Measurements from ENCODE around the gene RNF145. TPM values are rescaled to one million over a fixed set of nuclear protein-coding genes. Genes with fewer than 3 reads are reported as not detected.

Gene RNF145
- total and polyA plus RNA-seq, 10 of the 15 experiments (the other 5 are each of a cell fraction or from before 2014, with no cell fraction given) = 9.7 to 58.1 (median 38.2) TPM

DNA sequence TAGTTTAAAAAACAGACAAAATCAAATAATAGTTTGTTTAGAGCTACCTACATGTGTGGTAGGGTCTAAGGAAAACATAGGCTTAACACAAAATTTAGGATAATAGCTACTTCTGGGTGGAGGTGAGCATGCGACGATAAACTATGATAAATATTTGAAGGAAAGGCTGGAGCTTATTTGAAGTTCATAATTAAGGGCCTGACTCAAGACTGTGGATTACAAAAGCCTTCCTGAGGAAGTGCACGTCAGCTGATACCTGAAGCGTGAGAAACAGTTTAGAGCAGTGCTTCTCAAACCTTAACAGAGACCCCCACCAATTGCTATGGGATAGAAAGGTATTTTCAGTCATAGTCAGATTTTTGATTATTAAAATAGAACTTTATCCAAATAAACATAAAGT lies 33.3 kb upstream of the RNF145 start:
- H4K20me1 ChIP-seq (ENCODE audit: control insufficient read depth, insufficient read depth) = no peaks in the 10 kb centered on the region
- no peak overlapping the region for H3K9ac ChIP-seq (ENCODE audit: control insufficient read depth, insufficient read depth, low read length)
- no peak overlapping the region for H3K4me3 ChIP-seq
- TF ChIP-seq TARDBP (IDR thresholded peaks at IDR 0.05; ENCODE audit: borderline replicate concordance) = no peak
- TF ChIP-seq NBN (IDR thresholded peaks at IDR 0.05) = no peak
- TF ChIP-seq DPF2 (IDR thresholded peaks at IDR 0.05) = no peak
- H2AFZ ChIP-seq (ENCODE audit: control insufficient read depth, low read depth, low read length) = no peak overlapping the region
- FAIRE-seq = no peak
- ChIA-PET CTCF (interaction anchor here (0.7 to 1.1 kb wide), 2 partner anchors 14 to 86 kb away, joined by 3 read pairs; no protein-coding TSS in a partner anchor), SMC1A (ENCODE audit: uncharacterized antibody, unreplicated experiment) (interaction anchor here (0.8 to 1.5 kb wide), 2 partner anchors 10 to 16 kb away, joined by 4 to 6 read pairs; no protein-coding TSS in a partner anchor), RAD21 (ENCODE audit: unreplicated experiment) (interaction anchor here (0.8 kb wide), 1 partner anchor 29 kb away, joined by 3 read pairs; no protein-coding TSS in a partner anchor), POLR2A (no interaction called here)
- BruUV-seq (replicated peaks) = no TSS peak
- no peak for ATAC-seq
- no peaks in the 10 kb centered on the region for H3K4me1 ChIP-seq (ENCODE audit: control insufficient read depth, insufficient read depth, low read length)
- H3K36me3 ChIP-seq (ENCODE audit: control insufficient read depth in 2 of 2, insufficient read depth in 2 of 2, low read length in 1 of 2) = no peaks in the 10 kb centered on the region
- in situ Hi-C loops (cut with MboI) = no loop called here
- no peaks in the 10 kb centered on the region for H3K9me3 ChIP-seq (replicated peaks; ENCODE audit: control insufficient read depth, insufficient read depth, low read length)
- WGBS (ENCODE audit: insufficient coverage, insufficient replicate concordance, low lambda C conversion rate, missing lambda C conversion rate) = 64% methylated on average over 4 of the region's 4 CpGs
- no peak overlapping the region for H3K4me2 ChIP-seq (ENCODE audit: control insufficient read depth, insufficient read depth)
- no peak overlapping the region for H3K27ac ChIP-seq (ENCODE audit: control insufficient read depth, insufficient read depth)
- H3K79me2 ChIP-seq (ENCODE audit: control insufficient read depth, insufficient read depth, low read length) = no peaks in the 10 kb centered on the region
- intact Hi-C loops (cut with micrococcal nuclease; ENCODE audit: unreplicated experiment) = no loop called here
- H3K27me3 ChIP-seq (replicated peaks in 1 of 2; ENCODE audit: control insufficient read depth in 2 of 2, insufficient read depth in 2 of 2, low read length in 1 of 2) = no peaks in the 10 kb centered on the region
- DNase-seq (ENCODE audit: low read depth, low spot score) = no peak

DNA sequence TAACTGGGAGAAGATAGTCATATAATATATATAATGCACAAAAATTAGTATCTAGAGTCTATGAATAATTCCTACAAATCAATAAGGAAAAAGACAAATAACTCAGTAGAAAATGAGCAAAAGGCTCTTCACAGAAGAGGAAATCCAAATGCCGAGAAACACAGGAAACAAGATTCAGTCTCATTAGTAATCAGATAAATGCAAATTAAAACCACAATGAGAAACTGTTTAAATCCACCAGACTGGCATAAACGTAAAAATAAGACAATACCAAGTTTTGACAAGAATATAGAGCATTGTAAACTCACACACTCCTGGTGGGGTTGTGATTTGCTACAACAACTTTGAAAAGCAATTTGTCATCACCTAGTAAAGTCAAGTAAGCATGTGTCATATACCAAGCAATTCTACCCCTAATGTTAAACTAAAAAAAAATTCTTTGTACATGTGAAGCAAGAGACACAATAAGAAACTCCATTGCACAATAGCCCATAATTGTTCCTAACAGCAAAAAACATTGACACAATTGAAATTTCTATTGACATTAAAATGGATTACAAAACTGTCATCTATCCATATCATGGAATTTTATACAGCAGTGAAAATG lies 32.7 kb upstream of the RNF145 start:
- Histone ChIP-seq H3K27me3 (replicated peaks in 1 of 2; ENCODE audit: control insufficient read depth in 2 of 2, insufficient read depth in 2 of 2, low read length in 1 of 2) (no peaks in the 10 kb centered on the region), H3K36me3 (ENCODE audit: control insufficient read depth in 2 of 2, insufficient read depth in 2 of 2, low read length in 1 of 2) (no peaks in the 10 kb centered on the region), H2AFZ (ENCODE audit: control insufficient read depth, low read depth, low read length) (no peak overlapping the region), H3K27ac (ENCODE audit: control insufficient read depth, insufficient read depth) (no peak overlapping the region), H3K4me2 (ENCODE audit: control insufficient read depth, insufficient read depth) (no peak overlapping the region), H3K4me1 (ENCODE audit: control insufficient read depth, insufficient read depth, low read length) (no peaks in the 10 kb centered on the region), H4K20me1 (ENCODE audit: control insufficient read depth, insufficient read depth) (no peaks in the 10 kb centered on the region), H3K79me2 (ENCODE audit: control insufficient read depth, insufficient read depth, low read length) (no peaks in the 10 kb centered on the region), H3K4me3 (no peak overlapping the region), H3K9me3 (replicated peaks; ENCODE audit: control insufficient read depth, insufficient read depth, low read length) (no peaks in the 10 kb centered on the region), H3K9ac (ENCODE audit: control insufficient read depth, insufficient read depth, low read length) (no peak overlapping the region)
- DNase-seq (ENCODE audit: low read depth, low spot score) = no peak
- 0% methylated on average over 2 of the region's 2 CpGs for WGBS (ENCODE audit: insufficient coverage, insufficient replicate concordance, low lambda C conversion rate, missing lambda C conversion rate)
- intact Hi-C loops (cut with micrococcal nuclease; ENCODE audit: unreplicated experiment) (no loop called here), in situ Hi-C loops (cut with MboI) (no loop called here)
- FAIRE-seq = no peak
- TF ChIP-seq NR2C1 (IDR thresholded peaks at IDR 0.05) (no peak), MTA2 (IDR thresholded peaks at IDR 0.05; ENCODE audit: low read depth) (no peak), FOS (IDR thresholded peaks at IDR 0.05; ENCODE audit: borderline replicate concordance, extremely low read depth, insufficient read length) (no peak)
- TF ChIP-seq, protein P1, sequence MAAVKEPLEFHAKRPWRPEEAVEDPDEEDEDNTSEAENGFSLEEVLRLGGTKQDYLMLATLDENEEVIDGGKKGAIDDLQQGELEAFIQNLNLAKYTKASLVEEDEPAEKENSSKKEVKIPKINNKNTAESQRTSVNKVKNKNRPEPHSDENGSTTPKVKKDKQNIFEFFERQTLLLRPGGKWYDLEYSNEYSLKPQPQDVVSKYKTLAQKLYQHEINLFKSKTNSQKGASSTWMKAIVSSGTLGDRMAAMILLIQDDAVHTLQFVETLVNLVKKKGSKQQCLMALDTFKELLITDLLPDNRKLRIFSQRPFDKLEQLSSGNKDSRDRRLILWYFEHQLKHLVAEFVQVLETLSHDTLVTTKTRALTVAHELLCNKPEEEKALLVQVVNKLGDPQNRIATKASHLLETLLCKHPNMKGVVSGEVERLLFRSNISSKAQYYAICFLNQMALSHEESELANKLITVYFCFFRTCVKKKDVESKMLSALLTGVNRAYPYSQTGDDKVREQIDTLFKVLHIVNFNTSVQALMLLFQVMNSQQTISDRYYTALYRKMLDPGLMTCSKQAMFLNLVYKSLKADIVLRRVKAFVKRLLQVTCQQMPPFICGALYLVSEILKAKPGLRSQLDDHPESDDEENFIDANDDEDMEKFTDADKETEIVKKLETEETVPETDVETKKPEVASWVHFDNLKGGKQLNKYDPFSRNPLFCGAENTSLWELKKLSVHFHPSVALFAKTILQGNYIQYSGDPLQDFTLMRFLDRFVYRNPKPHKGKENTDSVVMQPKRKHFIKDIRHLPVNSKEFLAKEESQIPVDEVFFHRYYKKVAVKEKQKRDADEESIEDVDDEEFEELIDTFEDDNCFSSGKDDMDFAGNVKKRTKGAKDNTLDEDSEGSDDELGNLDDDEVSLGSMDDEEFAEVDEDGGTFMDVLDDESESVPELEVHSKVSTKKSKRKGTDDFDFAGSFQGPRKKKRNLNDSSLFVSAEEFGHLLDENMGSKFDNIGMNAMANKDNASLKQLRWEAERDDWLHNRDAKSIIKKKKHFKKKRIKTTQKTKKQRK (IDR thresholded peaks at IDR 0.05; ENCODE audit: low read depth, low read length) = no peak
- ATAC-seq = no peak
- RAD21 ChIA-PET (ENCODE audit: unreplicated experiment) = interaction anchor here (0.8 kb wide), 1 partner anchor 29 kb away, joined by 3 read pairs; no protein-coding TSS in a partner anchor
- POLR2A ChIA-PET = no interaction called here
- SMC1A ChIA-PET (ENCODE audit: uncharacterized antibody, unreplicated experiment) = no interaction called here
- BruUV-seq (replicated peaks) = no TSS peak
- CTCF ChIA-PET = interaction anchor here (0.7 to 1.1 kb wide), 2 partner anchors 15 to 85 kb away, joined by 3 read pairs; no protein-coding TSS in a partner anchor
